Retinal pigment epithelial cell (primary cell): ENCODE data around the gene VRK1.
"Not testable (repeated sequence)": the region's sequence is repeated elsewhere in the genome, so short reads cannot be mapped to it uniquely, and the experiment has no call there.

Source experiments
- DNase-seq: peaks from one replicate; pipeline ENCODE4 v3.0.0-alpha.2; 2010; ENCODE audit warnings: low read depth
- H3K4me3 ChIP-seq: 2 replicates; pipeline ENCODE4 v1.5.1; 2011; ENCODE audit warnings: mild to moderate bottlenecking, low read length, control low read depth, moderate library complexity
- TF ChIP-seq, protein P1 (sequence below): conservative IDR thresholded peaks from 2 replicates; pipeline ENCODE4 v1.5.1; 2011; ENCODE audit warnings: low read depth, low read length, control low read depth, inconsistent platforms

The VRK1 gene

DNA sequence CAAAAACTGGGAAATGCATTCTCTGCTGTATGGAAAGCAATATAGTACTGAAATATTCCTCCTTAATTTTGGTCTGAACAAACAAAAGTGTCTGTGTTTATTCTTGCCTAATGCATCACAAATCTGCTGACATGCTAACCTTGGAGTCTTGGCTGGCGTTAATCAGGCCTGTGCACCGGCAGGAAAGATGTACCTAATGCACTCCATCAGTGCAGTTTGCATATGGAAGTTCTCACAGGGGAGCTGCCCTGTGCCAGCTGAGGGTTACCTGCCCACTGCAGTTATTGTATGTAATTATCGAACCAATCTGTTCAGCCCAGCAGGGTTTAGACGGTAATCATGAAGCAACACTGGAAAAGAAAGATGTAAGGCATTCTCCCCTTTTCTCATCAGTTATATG, 76.9 kb downstream of the VRK1 start:
- no peak for DNase-seq
- TF ChIP-seq, protein P1, sequence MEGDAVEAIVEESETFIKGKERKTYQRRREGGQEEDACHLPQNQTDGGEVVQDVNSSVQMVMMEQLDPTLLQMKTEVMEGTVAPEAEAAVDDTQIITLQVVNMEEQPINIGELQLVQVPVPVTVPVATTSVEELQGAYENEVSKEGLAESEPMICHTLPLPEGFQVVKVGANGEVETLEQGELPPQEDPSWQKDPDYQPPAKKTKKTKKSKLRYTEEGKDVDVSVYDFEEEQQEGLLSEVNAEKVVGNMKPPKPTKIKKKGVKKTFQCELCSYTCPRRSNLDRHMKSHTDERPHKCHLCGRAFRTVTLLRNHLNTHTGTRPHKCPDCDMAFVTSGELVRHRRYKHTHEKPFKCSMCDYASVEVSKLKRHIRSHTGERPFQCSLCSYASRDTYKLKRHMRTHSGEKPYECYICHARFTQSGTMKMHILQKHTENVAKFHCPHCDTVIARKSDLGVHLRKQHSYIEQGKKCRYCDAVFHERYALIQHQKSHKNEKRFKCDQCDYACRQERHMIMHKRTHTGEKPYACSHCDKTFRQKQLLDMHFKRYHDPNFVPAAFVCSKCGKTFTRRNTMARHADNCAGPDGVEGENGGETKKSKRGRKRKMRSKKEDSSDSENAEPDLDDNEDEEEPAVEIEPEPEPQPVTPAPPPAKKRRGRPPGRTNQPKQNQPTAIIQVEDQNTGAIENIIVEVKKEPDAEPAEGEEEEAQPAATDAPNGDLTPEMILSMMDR = no peak
- H3K4me3 ChIP-seq = no peak overlapping the region

- H3K4me3 ChIP-seq = no peak overlapping the region
- no peak for DNase-seq
- TF ChIP-seq, protein P1 = no peak
Measured at GRCh38 chr14:96876747-96877146, 79.6 kb downstream of the VRK1 start.

GRCh38 chr14:96881713-96882112, 84.5 kb downstream of the VRK1 start:
- TF ChIP-seq, protein P1 = no peak
- no peak overlapping the region for H3K4me3 ChIP-seq
- no peak for DNase-seq

DNA sequence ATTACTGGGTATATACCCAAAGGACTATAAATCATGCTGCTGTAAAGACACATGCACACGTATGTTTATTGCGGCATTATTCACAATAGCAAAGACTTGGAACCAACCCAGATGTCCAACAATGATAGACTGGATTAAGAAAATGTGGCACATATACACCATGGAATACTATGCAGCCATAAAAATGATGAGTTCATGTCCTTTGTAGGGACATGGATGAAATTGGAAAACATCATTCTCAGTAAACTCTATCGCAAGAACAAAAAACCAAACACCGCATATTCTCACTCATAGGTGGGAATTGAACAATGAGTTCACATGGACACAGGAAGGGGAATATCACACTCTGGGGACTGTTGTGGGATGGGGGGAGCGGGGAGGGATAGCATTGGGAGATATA, 86.8 kb downstream of the VRK1 start:
- DNase-seq, H3K4me3 ChIP-seq: not testable (repeated sequence)

GRCh38 chr14:96888158-96888557, 91.0 kb downstream of the VRK1 start:
- TF ChIP-seq, protein P1 = no peak
- H3K4me3 ChIP-seq = no peak overlapping the region
- no peak for DNase-seq

DNA sequence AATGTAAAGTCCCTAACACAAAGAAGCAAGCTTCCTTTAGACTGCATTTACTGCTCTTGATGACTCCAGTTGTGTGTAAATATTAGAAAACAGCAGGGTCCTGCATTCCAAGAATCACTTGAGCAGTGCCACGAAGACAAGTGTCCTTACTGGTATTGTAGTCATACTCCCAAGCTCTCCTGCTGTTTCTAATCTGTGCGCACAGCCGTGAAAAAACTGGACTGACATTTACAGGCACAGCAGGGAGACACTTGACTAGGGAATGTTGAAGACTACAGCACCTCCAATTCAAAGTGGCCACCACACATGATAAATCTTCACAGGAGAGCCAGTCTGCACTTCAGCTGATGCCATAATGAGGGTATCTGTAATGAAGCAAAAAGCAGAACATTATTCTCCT, 91.4 kb downstream of the VRK1 start:
- peak; percentile 13 for DNase-seq
- H3K4me3 ChIP-seq = no peak overlapping the region
- TF ChIP-seq, protein P1 = no peak

GRCh38 chr14:96889091-96889490, 91.9 kb downstream of the VRK1 start:
- H3K4me3 ChIP-seq = no peak overlapping the region
- DNase-seq = no peak
- TF ChIP-seq, protein P1 = no peak
